ENCODE data around the gene SYMPK.

GRCh38 chr19:45883881-45884681 lies 21.1 kb upstream of the SYMPK start:
- TF ChIP-seq PATZ1 (CRISPR knock-in tag; IDR thresholded peaks at IDR 0.05; ENCODE audit: borderline replicate concordance) (no peak), CREB5 (CRISPR knock-in tag; IDR thresholded peaks at IDR 0.05; ENCODE audit: low read depth) (no peak), TCF4 (CRISPR knock-in tag; IDR thresholded peaks at IDR 0.05; ENCODE audit: borderline replicate concordance) (no peak), PPARA (CRISPR knock-in tag; IDR thresholded peaks at IDR 0.05; ENCODE audit: borderline replicate concordance) (no peak), OSR1 (CRISPR knock-in tag; IDR thresholded peaks at IDR 0.05) (no peak), CSRNP3 (CRISPR knock-in tag; IDR thresholded peaks at IDR 0.05) (no peak), BACH2 (CRISPR knock-in tag; IDR thresholded peaks at IDR 0.05; ENCODE audit: borderline replicate concordance) (no peak), ZFP3 (CRISPR knock-in tag; IDR thresholded peaks at IDR 0.05) (no peak), SNAI2 (CRISPR knock-in tag; IDR thresholded peaks at IDR 0.05) (no peak), ZNF565 (CRISPR knock-in tag; conservative IDR thresholded peaks at IDR 0.05; ENCODE audit: low read depth) (no peak), ZC3H10 (CRISPR knock-in tag; IDR thresholded peaks at IDR 0.05) (no peak), TSHZ2 (CRISPR knock-in tag; IDR thresholded peaks at IDR 0.05) (no peak), TOX (CRISPR knock-in tag; IDR thresholded peaks at IDR 0.05; ENCODE audit: borderline replicate concordance) (no peak)
